Peyer's patch (tissue), 4 donors: ENCODE results near the gene TRPC6. TPM values are rescaled to one million over a fixed set of nuclear protein-coding genes. Genes with fewer than 3 reads are reported as not detected.
A peak's percentile ranks its signal among the peaks of the same experiment; 100 is the strongest.

Experiments used
- DNase-seq, 3 donors: peaks; one replicate each; pipeline ENCODE4 v3.0.0-alpha.2; 2017 to 2019
- H3K27ac ChIP-seq, 4 donors: fragments of 200-600 bp; sonication (generic); one replicate each; pipeline ENCODE4 v1.5.1; 2016 to 2019
- H3K27me3 ChIP-seq, 2 donors: fragments of 200-600 bp; sonication (generic); one replicate each; pipeline ENCODE4 v1.5.1; 2019
- H3K36me3 ChIP-seq, 3 donors: fragments of 200-600 bp; sonication (generic); one replicate each; pipeline ENCODE4 v1.5.1; 2016 to 2019
- H3K4me1 ChIP-seq, 4 donors: fragments of 200-600 bp; sonication (generic); one replicate each; pipeline ENCODE4 v1.5.1; 2016 to 2019
- H3K4me3 ChIP-seq, 4 donors: fragments of 200-600 bp; sonication (generic); 1 replicate in 3 of 4; 2 replicates in 1 of 4; pipeline ENCODE4 v1.5.1; 2016 to 2019; ENCODE audit warnings: mild to moderate bottlenecking in 1 of 4
- H3K9me3 ChIP-seq, 4 donors: fragments of 200-600 bp; sonication (generic); one replicate each; pipeline ENCODE4 v1.5.1; 2016 to 2019; ENCODE audit warnings: mild to moderate bottlenecking in 1 of 4
- POLR2A ChIP-seq, 2 donors: fragments of 450-650 bp; IDR thresholded peaks; one replicate each; pipeline ENCODE4 v1.5.1; 2017; ENCODE audit warnings: antibody characterized with exemption in 2 of 2, mild to moderate bottlenecking in 2 of 2, moderate library complexity in 2 of 2
- total RNA-seq, 4 donors: library from RNA; depleted of rRNA; stranded (reverse); fragments of >200 nt; gene quantifications; one replicate each; pipeline ENCODE4 v1.1.0, GENCODE V29; 2016
- TF ChIP-seq, protein P1 (sequence below), 6 experiments: fragments of 450-650 bp in 4 of 6; fragments of 200-600 bp in 2 of 6; sonication (generic) in 1 of 6; IDR thresholded peaks; one replicate each; pipeline ENCODE4 v1.5.1; 2017 to 2019; ENCODE audit warnings: antibody characterized with exemption in 6 of 6, mild to moderate bottlenecking in 3 of 6, moderate library complexity in 1 of 6

Gene TRPC6
- total RNA-seq, 4 donors from 2014 or later, result 0.67 to 31.4 (median 1.4) TPM

DNA sequence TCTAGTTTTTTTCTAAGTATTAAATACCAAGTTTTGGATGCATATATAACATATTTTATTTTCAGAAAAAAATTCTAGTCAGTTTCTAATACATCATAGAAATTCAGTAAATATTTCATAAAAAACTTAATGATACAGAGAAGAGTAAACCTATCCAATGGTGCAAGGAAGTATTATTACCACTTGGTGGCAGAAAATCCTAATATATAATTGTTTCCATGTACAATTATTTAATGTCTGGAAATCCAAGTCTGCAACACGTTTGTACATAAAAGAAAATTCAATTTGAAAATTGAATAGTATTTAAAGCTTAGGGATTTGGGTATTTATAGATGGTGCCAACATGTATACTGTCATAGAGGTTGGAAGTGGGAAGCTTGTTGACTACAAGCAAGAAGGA, 127.0 kb downstream of the TRPC6 start:
- Histone ChIP-seq H3K27ac (no peak overlapping the region), H3K4me1 (no peaks in the 10 kb centered on the region), H3K9me3 (no peaks in the 10 kb centered on the region), H3K27me3 (no peaks in the 10 kb centered on the region), H3K36me3 (no peaks in the 10 kb centered on the region), H3K4me3 (no peak overlapping the region)
- TF ChIP-seq POLR2A (IDR thresholded peaks at IDR 0.05), result no peak
- TF ChIP-seq, protein P1, sequence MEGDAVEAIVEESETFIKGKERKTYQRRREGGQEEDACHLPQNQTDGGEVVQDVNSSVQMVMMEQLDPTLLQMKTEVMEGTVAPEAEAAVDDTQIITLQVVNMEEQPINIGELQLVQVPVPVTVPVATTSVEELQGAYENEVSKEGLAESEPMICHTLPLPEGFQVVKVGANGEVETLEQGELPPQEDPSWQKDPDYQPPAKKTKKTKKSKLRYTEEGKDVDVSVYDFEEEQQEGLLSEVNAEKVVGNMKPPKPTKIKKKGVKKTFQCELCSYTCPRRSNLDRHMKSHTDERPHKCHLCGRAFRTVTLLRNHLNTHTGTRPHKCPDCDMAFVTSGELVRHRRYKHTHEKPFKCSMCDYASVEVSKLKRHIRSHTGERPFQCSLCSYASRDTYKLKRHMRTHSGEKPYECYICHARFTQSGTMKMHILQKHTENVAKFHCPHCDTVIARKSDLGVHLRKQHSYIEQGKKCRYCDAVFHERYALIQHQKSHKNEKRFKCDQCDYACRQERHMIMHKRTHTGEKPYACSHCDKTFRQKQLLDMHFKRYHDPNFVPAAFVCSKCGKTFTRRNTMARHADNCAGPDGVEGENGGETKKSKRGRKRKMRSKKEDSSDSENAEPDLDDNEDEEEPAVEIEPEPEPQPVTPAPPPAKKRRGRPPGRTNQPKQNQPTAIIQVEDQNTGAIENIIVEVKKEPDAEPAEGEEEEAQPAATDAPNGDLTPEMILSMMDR (IDR thresholded peaks at IDR 0.05), result peak in 4 of 6 experiments; percentile 26 to 41 (median 34)
- DNase-seq, result no peak

DNA sequence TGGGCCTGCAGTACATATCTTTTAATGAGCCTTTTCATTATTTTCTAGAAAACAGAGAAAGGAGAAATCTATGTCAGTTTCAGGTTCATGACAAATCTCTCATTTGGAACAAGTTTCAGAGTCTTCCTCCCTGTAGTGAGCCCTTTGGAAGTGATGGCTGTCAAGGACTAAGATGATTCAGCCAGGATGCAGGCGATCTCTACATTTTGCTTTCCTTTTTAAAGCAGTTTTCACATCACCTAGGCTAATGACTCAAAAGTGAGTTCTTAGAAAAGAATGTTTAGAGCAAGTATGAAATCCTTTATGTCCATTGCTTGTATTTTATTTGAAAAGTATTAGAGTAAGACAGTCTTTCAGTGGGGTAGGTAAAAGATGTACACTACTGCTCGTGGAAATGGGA, 130.1 kb downstream of the TRPC6 start:
- TF ChIP-seq POLR2A (IDR thresholded peaks at IDR 0.05), result no peak
- TF ChIP-seq, protein P1 (IDR thresholded peaks at IDR 0.05), result no peak
- H3K4me3 ChIP-seq, result no peak overlapping the region
- DNase-seq, result no peak

DNA sequence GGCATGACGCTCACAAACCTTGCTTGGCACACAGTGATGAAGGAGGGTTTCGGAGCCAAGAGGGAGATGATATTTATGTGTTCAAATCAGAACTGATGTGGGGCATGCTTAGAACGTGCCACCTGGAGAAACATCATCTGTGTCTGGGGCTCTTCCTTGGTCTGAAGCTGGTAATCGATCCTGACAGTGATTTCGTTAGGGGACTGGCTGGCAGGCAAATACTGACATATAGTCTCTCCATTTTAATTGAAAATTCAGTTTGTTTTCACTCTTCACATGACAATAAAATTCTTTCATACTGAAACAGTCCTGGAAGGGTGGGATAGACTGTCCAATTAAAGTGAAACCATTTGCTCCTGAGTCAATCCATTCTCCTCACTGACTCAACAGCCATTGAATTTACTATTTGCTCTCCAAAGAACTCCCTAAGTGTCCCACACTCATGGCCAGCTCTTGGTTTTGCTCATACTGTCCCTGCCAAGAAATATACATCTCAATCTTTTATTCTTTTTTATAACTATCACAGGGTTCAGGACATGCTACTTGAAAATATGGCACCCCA, 134.8 kb downstream of the TRPC6 start:
- peaks cover 0 to 5% (median 0%) of the 10 kb centered on the region in 4 donors for H3K4me1 ChIP-seq
- no peaks in the 10 kb centered on the region for H3K36me3 ChIP-seq
- no peaks in the 10 kb centered on the region for H3K9me3 ChIP-seq
- H3K27me3 ChIP-seq, result no peaks in the 10 kb centered on the region
- TF ChIP-seq, protein P1 (IDR thresholded peaks at IDR 0.05), result no peak
- no peak for TF ChIP-seq POLR2A (IDR thresholded peaks at IDR 0.05)
- no peak overlapping the region for H3K4me3 ChIP-seq
- no peak for DNase-seq
- H3K27ac ChIP-seq, result no peak overlapping the region

More for the DNA sequence above, 130.1 kb downstream of the TRPC6 start:
- H3K9me3 ChIP-seq, result no peaks in the 10 kb centered on the region
- H3K27ac ChIP-seq, result no peak overlapping the region
- no peaks in the 10 kb centered on the region for H3K27me3 ChIP-seq
- no peaks in the 10 kb centered on the region for H3K4me1 ChIP-seq
- H3K36me3 ChIP-seq, result no peaks in the 10 kb centered on the region

DNA sequence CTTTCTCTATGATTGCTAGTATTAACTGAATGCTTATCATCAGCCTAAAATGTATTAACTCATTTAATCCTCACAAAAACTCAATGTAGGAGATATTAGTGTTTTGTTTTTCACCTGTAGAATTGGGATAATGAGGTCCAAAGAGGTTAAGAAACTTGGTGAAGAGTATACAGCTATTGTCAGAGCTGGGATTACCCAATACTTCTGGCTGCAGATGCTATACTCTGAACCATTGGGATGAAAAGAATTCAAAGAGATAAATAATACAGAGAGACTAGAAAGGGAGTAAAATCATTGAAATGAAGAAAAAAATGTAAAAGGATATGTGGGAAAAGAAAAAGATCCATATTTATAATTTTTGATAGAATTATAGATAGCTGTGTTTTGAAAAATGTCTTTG, 137.1 kb downstream of the TRPC6 start:
- TF ChIP-seq, protein P1 (IDR thresholded peaks at IDR 0.05), result no peak
- no peak for TF ChIP-seq POLR2A (IDR thresholded peaks at IDR 0.05)
- DNase-seq, result no peak
- no peak overlapping the region for H3K4me3 ChIP-seq

DNA sequence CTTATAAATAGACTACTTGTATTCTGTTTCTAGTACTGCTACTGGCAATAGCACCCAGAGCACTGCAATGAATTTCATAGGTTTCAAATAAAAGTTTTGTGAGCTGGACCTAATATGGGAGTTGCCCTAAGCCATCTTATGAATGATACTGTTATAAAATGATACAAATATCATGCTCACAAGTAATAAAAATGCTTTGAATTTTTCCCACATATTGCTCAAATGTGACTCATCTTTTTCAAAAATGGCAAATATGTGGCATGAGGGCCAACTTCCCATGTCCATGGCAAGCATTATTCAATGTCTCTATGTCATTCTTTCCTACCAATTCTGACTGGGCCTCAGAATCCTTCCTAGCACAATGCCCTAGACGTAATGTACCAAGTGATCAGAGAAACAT, 137.6 kb downstream of the TRPC6 start:
- Histone ChIP-seq H3K9me3 (no peaks in the 10 kb centered on the region), H3K27me3 (no peaks in the 10 kb centered on the region), H3K4me3 (no peak overlapping the region), H3K36me3 (no peaks in the 10 kb centered on the region), H3K4me1 (peaks cover 0 to 6% (median 0%) of the 10 kb centered on the region in 4 donors), H3K27ac (no peak overlapping the region)
- DNase-seq, result no peak
- TF ChIP-seq, protein P1 (IDR thresholded peaks at IDR 0.05), result no peak
- no peak for TF ChIP-seq POLR2A (IDR thresholded peaks at IDR 0.05)

More for the DNA sequence above, 137.1 kb downstream of the TRPC6 start:
- Histone ChIP-seq H3K36me3 (no peaks in the 10 kb centered on the region), H3K27me3 (no peaks in the 10 kb centered on the region), H3K4me1 (peaks cover 0 to 6% (median 0%) of the 10 kb centered on the region in 4 donors), H3K27ac (no peak overlapping the region), H3K9me3 (no peaks in the 10 kb centered on the region)
